Measurements from ENCODE around the gene CACNB1.

CACNB1 gene

DNA sequence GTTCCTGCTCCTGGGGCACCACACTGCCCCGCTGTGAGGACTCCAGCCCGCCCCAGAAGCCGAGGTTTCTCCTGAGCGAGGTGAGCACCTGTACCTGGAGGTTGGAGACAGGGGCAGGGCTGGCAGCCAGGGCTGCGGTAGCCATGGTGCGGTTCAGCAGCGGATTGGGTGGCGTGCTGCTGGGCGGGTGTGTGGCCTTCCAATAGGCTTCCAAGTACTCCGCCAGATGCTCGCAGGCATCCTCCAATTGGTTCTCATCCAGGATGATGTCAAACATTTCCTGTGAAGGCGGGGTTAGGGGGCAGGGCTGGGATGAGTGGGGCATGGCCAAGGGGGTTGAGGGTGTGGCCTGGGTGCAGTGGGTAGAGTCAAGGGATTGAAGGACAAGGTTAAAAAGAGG lies 20.2 kb downstream of the CACNB1 start:
- TF ChIP-seq, protein P1, sequence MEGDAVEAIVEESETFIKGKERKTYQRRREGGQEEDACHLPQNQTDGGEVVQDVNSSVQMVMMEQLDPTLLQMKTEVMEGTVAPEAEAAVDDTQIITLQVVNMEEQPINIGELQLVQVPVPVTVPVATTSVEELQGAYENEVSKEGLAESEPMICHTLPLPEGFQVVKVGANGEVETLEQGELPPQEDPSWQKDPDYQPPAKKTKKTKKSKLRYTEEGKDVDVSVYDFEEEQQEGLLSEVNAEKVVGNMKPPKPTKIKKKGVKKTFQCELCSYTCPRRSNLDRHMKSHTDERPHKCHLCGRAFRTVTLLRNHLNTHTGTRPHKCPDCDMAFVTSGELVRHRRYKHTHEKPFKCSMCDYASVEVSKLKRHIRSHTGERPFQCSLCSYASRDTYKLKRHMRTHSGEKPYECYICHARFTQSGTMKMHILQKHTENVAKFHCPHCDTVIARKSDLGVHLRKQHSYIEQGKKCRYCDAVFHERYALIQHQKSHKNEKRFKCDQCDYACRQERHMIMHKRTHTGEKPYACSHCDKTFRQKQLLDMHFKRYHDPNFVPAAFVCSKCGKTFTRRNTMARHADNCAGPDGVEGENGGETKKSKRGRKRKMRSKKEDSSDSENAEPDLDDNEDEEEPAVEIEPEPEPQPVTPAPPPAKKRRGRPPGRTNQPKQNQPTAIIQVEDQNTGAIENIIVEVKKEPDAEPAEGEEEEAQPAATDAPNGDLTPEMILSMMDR (conservative IDR thresholded peaks at IDR 0.05; ENCODE audit: control insufficient read depth, insufficient read depth, low read depth, low read length), result no peak
- no peak overlapping the region for H3K4me3 ChIP-seq (ENCODE audit: control insufficient read depth, low read depth, low read length)
- peak; percentile 38 for DNase-seq (ENCODE audit: low read depth)

DNA sequence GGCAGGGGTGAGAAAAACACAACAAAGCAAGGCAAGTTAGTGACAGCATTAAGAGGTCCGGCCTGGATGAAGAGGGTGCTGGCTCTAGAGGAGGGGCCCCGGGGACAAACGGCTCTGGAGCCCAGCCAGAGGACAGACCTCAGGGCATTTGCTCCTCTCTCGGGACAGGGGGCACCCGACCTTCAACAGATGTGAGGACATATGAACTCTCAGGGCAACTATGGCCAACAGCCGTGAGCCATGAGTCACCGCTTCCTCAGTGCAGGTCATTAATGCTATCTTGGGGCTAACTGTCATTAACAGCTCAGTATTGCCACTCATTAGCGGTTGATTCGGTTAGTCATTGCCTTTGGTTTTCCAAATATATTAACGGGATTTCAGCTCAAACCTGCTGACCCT lies 21.8 kb downstream of the CACNB1 start:
- no peak overlapping the region for H3K4me3 ChIP-seq (ENCODE audit: control insufficient read depth, low read depth, low read length)
- peak; percentile 39 for DNase-seq (ENCODE audit: low read depth)
- TF ChIP-seq, protein P1 (conservative IDR thresholded peaks at IDR 0.05; ENCODE audit: control insufficient read depth, insufficient read depth, low read depth, low read length), result no peak

DNA sequence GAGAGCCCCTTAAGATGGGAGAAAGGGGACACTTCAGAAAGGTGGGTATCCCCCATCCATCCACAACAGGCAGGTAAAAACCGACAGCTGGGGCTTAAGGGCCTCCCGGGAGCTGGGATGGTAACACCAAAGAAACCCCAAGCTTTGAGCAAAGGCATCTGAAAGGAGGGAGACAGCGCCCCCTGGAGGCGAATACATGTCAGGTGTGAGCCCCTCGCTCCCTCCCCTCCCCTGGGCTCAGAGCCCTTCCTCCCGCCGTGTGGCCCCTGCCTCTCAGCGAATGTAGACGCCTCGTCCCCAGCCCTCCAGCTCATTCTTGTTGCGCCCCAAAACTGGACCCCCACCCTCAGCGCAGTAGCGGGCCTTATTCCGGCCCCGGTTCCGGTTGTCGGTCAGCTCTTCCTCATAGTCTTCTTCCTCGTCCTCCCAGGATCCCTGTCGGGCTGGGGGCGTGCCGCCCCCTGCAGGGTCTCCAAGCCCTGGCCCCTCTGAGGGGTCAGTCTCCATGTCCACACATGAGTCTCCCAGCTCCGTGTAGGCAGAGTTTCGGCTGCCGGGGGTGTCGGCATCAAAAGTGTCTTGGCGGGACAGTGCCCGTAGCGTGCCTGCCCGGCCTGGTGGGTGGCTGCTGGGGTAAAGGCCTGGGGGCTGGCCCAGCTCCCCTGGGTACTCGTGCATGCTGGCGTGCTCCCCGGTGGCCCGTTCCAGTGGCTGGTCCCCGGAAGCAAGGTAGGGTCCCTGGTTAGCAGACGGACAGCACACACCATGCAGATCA lies 22.4 kb downstream of the CACNB1 start:
- H3K4me3 ChIP-seq (ENCODE audit: control insufficient read depth, low read depth, low read length), result no peak overlapping the region
- DNase-seq (ENCODE audit: low read depth), result peak; percentile 67
- TF ChIP-seq, protein P1 (conservative IDR thresholded peaks at IDR 0.05; ENCODE audit: control insufficient read depth, insufficient read depth, low read depth, low read length), result peak; percentile 74

DNA sequence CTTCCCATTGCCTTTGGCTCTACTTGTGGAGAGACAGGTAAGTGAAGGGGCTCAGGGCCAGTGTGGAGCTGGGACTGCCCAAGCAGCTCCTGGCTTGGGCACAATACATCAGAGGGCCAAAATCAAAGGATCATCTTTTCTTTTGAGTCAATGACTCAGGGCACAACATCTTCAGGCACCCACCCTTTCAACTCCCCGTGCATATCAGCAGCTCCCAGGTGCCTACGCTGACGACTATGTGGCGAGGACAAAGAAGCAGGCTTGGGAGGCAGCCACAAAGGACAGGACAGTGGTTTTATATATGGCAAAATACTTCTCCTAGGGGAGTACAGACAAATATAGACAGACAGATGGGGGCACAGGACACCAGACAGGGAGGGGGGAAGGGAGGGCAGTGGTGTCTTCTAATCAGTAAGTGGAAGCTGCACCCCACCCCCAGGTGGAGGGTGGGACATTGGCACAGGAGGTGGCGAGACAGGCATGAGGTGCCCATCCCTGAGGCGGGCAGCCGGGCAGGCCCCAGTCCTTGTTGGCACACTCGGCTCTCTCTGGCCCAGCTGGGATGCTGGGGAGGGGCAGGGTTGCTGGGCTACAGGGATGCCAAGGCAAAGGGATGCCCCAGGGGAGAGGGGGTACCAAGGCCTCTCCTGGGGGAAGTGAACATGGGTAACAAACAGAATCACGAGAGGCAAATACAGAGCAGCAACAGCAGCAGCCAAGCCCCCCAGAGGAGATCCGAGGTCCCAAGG lies 23.8 kb downstream of the CACNB1 start:
- H3K4me3 ChIP-seq (ENCODE audit: control insufficient read depth, low read depth, low read length), result no peak overlapping the region
- TF ChIP-seq, protein P1 (conservative IDR thresholded peaks at IDR 0.05; ENCODE audit: control insufficient read depth, insufficient read depth, low read depth, low read length), result no peak
- no peak for DNase-seq (ENCODE audit: low read depth)

DNA sequence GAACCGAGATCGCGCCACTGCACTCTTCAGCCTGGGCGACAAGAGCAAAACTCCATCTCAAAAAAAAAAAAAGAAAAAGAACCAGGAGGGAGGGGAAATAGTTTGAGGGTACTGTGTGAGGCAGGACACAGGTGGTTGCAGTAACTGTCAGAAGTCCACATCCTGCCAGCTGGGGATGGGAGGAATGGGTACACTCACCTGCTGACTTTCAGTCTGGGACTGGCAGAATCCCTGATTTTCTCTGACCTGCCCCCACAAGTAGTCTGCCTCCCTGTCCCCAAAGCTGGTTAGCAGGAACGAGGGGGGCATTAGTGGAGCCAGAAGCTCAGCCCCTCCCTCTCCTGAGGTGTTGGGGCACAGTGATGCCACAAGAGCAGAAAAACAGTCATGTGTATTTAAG lies 24.4 kb downstream of the CACNB1 start:
- no peak for DNase-seq (ENCODE audit: low read depth)
- TF ChIP-seq, protein P1 (conservative IDR thresholded peaks at IDR 0.05; ENCODE audit: control insufficient read depth, insufficient read depth, low read depth, low read length), result no peak
- H3K4me3 ChIP-seq (ENCODE audit: control insufficient read depth, low read depth, low read length), result no peak overlapping the region

DNA sequence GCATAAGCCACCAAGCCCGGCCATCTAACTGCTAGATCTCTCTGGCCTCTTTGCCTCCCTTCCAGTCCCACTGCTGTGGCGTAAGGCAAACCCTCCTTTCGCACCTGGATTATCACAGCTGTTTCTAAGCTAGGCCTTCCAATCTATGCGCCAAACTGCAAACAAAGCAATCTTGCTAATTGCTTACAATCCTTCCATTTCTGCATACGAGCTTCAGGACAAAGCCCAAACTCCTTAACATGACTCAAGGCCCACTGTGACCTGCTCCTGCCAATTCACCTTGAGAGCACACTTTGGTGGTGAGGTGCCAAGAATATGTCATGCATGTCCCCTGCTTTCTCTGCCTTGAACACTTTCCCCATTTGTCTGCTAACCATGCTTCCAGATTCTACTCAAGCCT lies 25.5 kb downstream of the CACNB1 start:
- TF ChIP-seq, protein P1 (conservative IDR thresholded peaks at IDR 0.05; ENCODE audit: control insufficient read depth, insufficient read depth, low read depth, low read length), result no peak
- DNase-seq (ENCODE audit: low read depth), result no peak
- no peak overlapping the region for H3K4me3 ChIP-seq (ENCODE audit: control insufficient read depth, low read depth, low read length)

Data from fibroblast of mammary gland (primary cell).